ENCODE results near the gene ART5. TPM values are rescaled to one million over a fixed set of nuclear protein-coding genes. Genes with fewer than 3 reads are reported as not detected.
"Not testable (repeated sequence)": the region's sequence is repeated elsewhere in the genome, so short reads cannot be mapped to it uniquely, and the experiment has no call there.

Gene ART5
- total RNA-seq, 2 experiments from 2014 or later: 0.23 TPM; not detected in 1

- CTCF ChIA-PET: interaction anchor here (0.6 to 1.4 kb wide), 4 partner anchors 9 to 159 kb away, joined by 3 to 4 read pairs (median 3); no protein-coding TSS in a partner anchor
- no peak overlapping the region for H3K27ac Mint-ChIP-seq
Observed at GRCh38 chr11:3614742-3615171, 27.0 kb downstream of the ART5 start.

GRCh38 chr11:3613998-3614741 is 27.6 kb downstream of the ART5 start:
- ChIA-PET POLR2A (interaction anchor here (0.7 kb wide), 1 partner anchor 67 kb away, joined by 4 read pairs; no protein-coding TSS in a partner anchor), CTCF (interaction anchor here (0.6 to 1.4 kb wide), 4 partner anchors 8 to 375 kb away, joined by 3 to 4 read pairs (median 4); no protein-coding TSS in a partner anchor)
- peaks cover 13% of the 10 kb centered on the region for H3K4me1 Mint-ChIP-seq
- H3K27me3 Mint-ChIP-seq: no peaks in the 10 kb centered on the region
- H3K4me3 Mint-ChIP-seq: no peak overlapping the region
- H3K27ac Mint-ChIP-seq: no peak overlapping the region
- ATAC-seq (peak; percentile 45), DNase-seq (no peak)
- intact Hi-C loops (cut with DNase I, micrococcal nuclease): no loop called here
- H3K9me3 Mint-ChIP-seq (ENCODE audit: low read depth): no peaks in the 10 kb centered on the region
- H3K36me3 Mint-ChIP-seq (ENCODE audit: low read depth): no peaks in the 10 kb centered on the region

More at GRCh38 chr11:3614742-3615171, 27.0 kb downstream of the ART5 start:
- Mint-ChIP-seq H3K4me1 (peaks cover 13% of the 10 kb centered on the region), H3K36me3 (ENCODE audit: low read depth) (no peaks in the 10 kb centered on the region), H3K4me3 (no peak overlapping the region), H3K9me3 (ENCODE audit: low read depth) (no peaks in the 10 kb centered on the region), H3K27me3 (no peaks in the 10 kb centered on the region)
- intact Hi-C loops (cut with DNase I, micrococcal nuclease): no loop called here
- POLR2A ChIA-PET: interaction anchor here (0.7 kb wide), 1 partner anchor 67 kb away, joined by 4 read pairs; no protein-coding TSS in a partner anchor
- ATAC-seq: peak; percentile 99
- peak; percentile 80 for DNase-seq

- no peak overlapping the region for H3K4me3 Mint-ChIP-seq
- intact Hi-C loops (cut with DNase I, micrococcal nuclease): no loop called here
- no peak overlapping the region for H3K27ac Mint-ChIP-seq
- POLR2A ChIA-PET: no interaction called here
- no peak for DNase-seq
- H3K4me1 Mint-ChIP-seq: peaks cover 13% of the 10 kb centered on the region
- no peak for ATAC-seq
- H3K36me3 Mint-ChIP-seq (ENCODE audit: low read depth): no peaks in the 10 kb centered on the region
- H3K9me3 Mint-ChIP-seq (ENCODE audit: low read depth): no peaks in the 10 kb centered on the region
- peaks cover 2% of the 10 kb centered on the region for H3K27me3 Mint-ChIP-seq
- CTCF ChIA-PET: interaction anchor here (0.6 kb wide), 1 partner anchor 62 kb away, joined by 3 read pairs; no protein-coding TSS in a partner anchor
Observed at GRCh38 chr11:3611976-3612678, 29.7 kb downstream of the ART5 start.

- intact Hi-C loops (cut with DNase I, micrococcal nuclease): no loop called here
Observed at GRCh38 chr11:3610846-3611245, 30.9 kb downstream of the ART5 start.

GRCh38 chr11:3609416-3610265 is 32.2 kb downstream of the ART5 start:
- Mint-ChIP-seq H3K9me3 (ENCODE audit: low read depth) (no peaks in the 10 kb centered on the region), H3K27me3 (peaks cover 2% of the 10 kb centered on the region), H3K4me3 (no peak overlapping the region), H3K27ac (no peak overlapping the region), H3K4me1 (peaks cover 13% of the 10 kb centered on the region), H3K36me3 (ENCODE audit: low read depth) (no peaks in the 10 kb centered on the region)
- POLR2A ChIA-PET: no interaction called here
- CTCF ChIA-PET: interaction anchor here (0.7 to 1.9 kb wide), 6 partner anchors 9 to 201 kb away, joined by 3 to 8 read pairs (median 4); no protein-coding TSS in a partner anchor
- DNase-seq (peak; percentile 31), ATAC-seq (peak; percentile 34)
- intact Hi-C loops (cut with DNase I, micrococcal nuclease): loop anchor here (1.0 to 10.0 kb wide), 3 partner anchors 29 to 155 kb away; no protein-coding TSS in a partner anchor

More at GRCh38 chr11:3610846-3611245, 30.9 kb downstream of the ART5 start:
- no peak overlapping the region for H3K4me3 Mint-ChIP-seq
- H3K9me3 Mint-ChIP-seq (ENCODE audit: low read depth): no peaks in the 10 kb centered on the region
- H3K36me3 Mint-ChIP-seq (ENCODE audit: low read depth): no peaks in the 10 kb centered on the region
- peaks cover 13% of the 10 kb centered on the region for H3K4me1 Mint-ChIP-seq
- H3K27me3 Mint-ChIP-seq: peaks cover 2% of the 10 kb centered on the region
- POLR2A ChIA-PET: no interaction called here
- CTCF ChIA-PET: interaction anchor here (0.7 kb wide), 1 partner anchor 46 kb away, joined by 3 read pairs; no protein-coding TSS in a partner anchor
- DNase-seq (no peak), ATAC-seq (no peak)
- H3K27ac Mint-ChIP-seq: no peak overlapping the region

GRCh38 chr11:3605771-3606203 is 36.0 kb downstream of the ART5 start:
- H3K27ac Mint-ChIP-seq: no peak overlapping the region
- H3K4me3 Mint-ChIP-seq: no peak overlapping the region
- ChIA-PET POLR2A (no interaction called here), CTCF (interaction anchor here (1.0 kb wide), 1 partner anchor 9 kb away, joined by 3 read pairs; no protein-coding TSS in a partner anchor)
- ATAC-seq: no peak
- H3K4me1 Mint-ChIP-seq: peaks cover 4% of the 10 kb centered on the region
- peaks cover 2% of the 10 kb centered on the region for H3K27me3 Mint-ChIP-seq
- no peak for DNase-seq
- no peaks in the 10 kb centered on the region for H3K36me3 Mint-ChIP-seq (ENCODE audit: low read depth)
- no peaks in the 10 kb centered on the region for H3K9me3 Mint-ChIP-seq (ENCODE audit: low read depth)
- intact Hi-C loops (cut with DNase I, micrococcal nuclease): loop anchor here in 1 of 2 experiments (10.0 kb wide), 1 partner anchor 151 kb away; no protein-coding TSS in a partner anchor

GRCh38 chr11:3605283-3605662 is 36.5 kb downstream of the ART5 start:
- CTCF ChIA-PET: interaction anchor here (0.7 to 1.0 kb wide), 2 partner anchors 9 to 174 kb away, joined by 3 read pairs; no protein-coding TSS in a partner anchor
- H3K27me3 Mint-ChIP-seq: peaks cover 2% of the 10 kb centered on the region
- H3K9me3 Mint-ChIP-seq (ENCODE audit: low read depth): no peaks in the 10 kb centered on the region
- intact Hi-C loops (cut with DNase I, micrococcal nuclease): loop anchor here in 1 of 2 experiments (10.0 kb wide), 1 partner anchor 150 kb away; no protein-coding TSS in a partner anchor
- POLR2A ChIA-PET: no interaction called here
- no peak overlapping the region for H3K27ac Mint-ChIP-seq
- H3K4me3 Mint-ChIP-seq: no peak overlapping the region
- ATAC-seq (no peak), DNase-seq (no peak)
- H3K4me1 Mint-ChIP-seq: peaks cover 4% of the 10 kb centered on the region
- H3K36me3 Mint-ChIP-seq (ENCODE audit: low read depth): no peaks in the 10 kb centered on the region

- H3K36me3 Mint-ChIP-seq (ENCODE audit: low read depth): no peaks in the 10 kb centered on the region
- intact Hi-C loops (cut with DNase I, micrococcal nuclease): loop anchor here in 1 of 2 experiments (10.0 kb wide), 1 partner anchor 149 kb away; no protein-coding TSS in a partner anchor
- ChIA-PET POLR2A (no interaction called here), CTCF (no interaction called here)
- no peaks in the 10 kb centered on the region for H3K9me3 Mint-ChIP-seq (ENCODE audit: low read depth)
- no peak overlapping the region for H3K27ac Mint-ChIP-seq
- DNase-seq (no peak), ATAC-seq (no peak)
- H3K4me1 Mint-ChIP-seq: peaks cover 4% of the 10 kb centered on the region
- no peak overlapping the region for H3K4me3 Mint-ChIP-seq
- H3K27me3 Mint-ChIP-seq: peaks cover 2% of the 10 kb centered on the region
Observed at GRCh38 chr11:3604167-3604566, 37.6 kb downstream of the ART5 start.

GRCh38 chr11:3600201-3600600 is 41.6 kb downstream of the ART5 start:
- H3K36me3 Mint-ChIP-seq (ENCODE audit: low read depth); H3K9me3 Mint-ChIP-seq (ENCODE audit: low read depth); H3K4me3 Mint-ChIP-seq; CTCF ChIA-PET; ATAC-seq; DNase-seq; H3K4me1 Mint-ChIP-seq; POLR2A ChIA-PET; H3K27me3 Mint-ChIP-seq; H3K27ac Mint-ChIP-seq: not testable (repeated sequence)
- intact Hi-C loops (cut with DNase I, micrococcal nuclease): loop anchor here in 1 of 2 experiments (10.0 kb wide), 1 partner anchor 145 kb away; no protein-coding TSS in a partner anchor

GRCh38 chr11:3597743-3598142 is 44.0 kb downstream of the ART5 start:
- DNase-seq; POLR2A ChIA-PET; intact Hi-C loops (cut with DNase I, micrococcal nuclease); H3K4me3 Mint-ChIP-seq; H3K9me3 Mint-ChIP-seq (ENCODE audit: low read depth); H3K4me1 Mint-ChIP-seq; H3K27ac Mint-ChIP-seq; H3K36me3 Mint-ChIP-seq (ENCODE audit: low read depth); CTCF ChIA-PET; H3K27me3 Mint-ChIP-seq; ATAC-seq: not testable (repeated sequence)

GRCh38 chr11:3591326-3591725 is 50.5 kb downstream of the ART5 start:
- H3K27me3 Mint-ChIP-seq; ATAC-seq; H3K4me3 Mint-ChIP-seq; POLR2A ChIA-PET; intact Hi-C loops (cut with DNase I, micrococcal nuclease); H3K27ac Mint-ChIP-seq; DNase-seq; H3K9me3 Mint-ChIP-seq (ENCODE audit: low read depth); CTCF ChIA-PET; H3K4me1 Mint-ChIP-seq; H3K36me3 Mint-ChIP-seq (ENCODE audit: low read depth): not testable (repeated sequence)

Data from activated CD4-positive, alpha-beta T cell treated with anti-CD3 and anti-CD28 coated beads for 36 hours (primary cell).